ENCODE results near the gene PLCH1. TPM values are rescaled to one million over a fixed set of nuclear protein-coding genes. Genes with fewer than 3 reads are reported as not detected.

PLCH1 gene
- total and polyA plus RNA-seq, 2 of the 8 experiments (the other 6 are each of a cell fraction or from before 2014, with no cell fraction given) = 5.8 to 17.2 TPM

GRCh38 chr3:155330370-155330769 lies 414.5 kb downstream of the PLCH1 start:
- Histone ChIP-seq H2BK20ac (ENCODE audit: low read length) (no peak overlapping the region), H4K91ac (replicated peaks; ENCODE audit: insufficient read length, low read length) (no peak overlapping the region), H3K9ac (replicated peaks in 1 of 4; ENCODE audit: extremely low read depth in 1 of 4, low read depth in 3 of 4, low read length in 3 of 4) (no peak overlapping the region), H3K27ac (ENCODE audit: low read depth, low read length) (no peak overlapping the region), H3K36me3 (ENCODE audit: control insufficient read depth in 2 of 4, insufficient read depth in 4 of 4, low read length in 3 of 4) (no peaks in the 10 kb centered on the region), H2BK15ac (ENCODE audit: low read length) (no peak overlapping the region), H2BK5ac (ENCODE audit: low read depth, low read length) (no peak overlapping the region), H4K8ac (ENCODE audit: extremely low read depth, insufficient read depth, low read length) (no peak overlapping the region), H3K9me3 (ENCODE audit: insufficient read depth in 2 of 2, low read depth in 1 of 2, low read length in 1 of 2) (no peaks in the 10 kb centered on the region), H3K56ac (replicated peaks; ENCODE audit: insufficient read length, low read depth, low read length) (no peak overlapping the region), H3K4ac (replicated peaks; ENCODE audit: insufficient read length, low read depth, low read length) (no peak overlapping the region), H3K18ac (ENCODE audit: extremely low read depth, low read length) (no peak overlapping the region), H3K4me2 (ENCODE audit: insufficient read depth in 1 of 2, low read depth in 2 of 2, low read length in 2 of 2) (no peak overlapping the region), H3K23ac (ENCODE audit: insufficient read length) (no peak overlapping the region), H3K23me2 (ENCODE audit: low read depth, low read length) (no peaks in the 10 kb centered on the region; the same call in 1 of the 2 replicates), H3K79me2 (ENCODE audit: control insufficient read depth in 1 of 2, insufficient read depth in 2 of 2, low read length in 2 of 2) (no peaks in the 10 kb centered on the region), H4K20me1 (replicated peaks in 1 of 2; ENCODE audit: control insufficient read depth in 1 of 2, insufficient read depth in 2 of 2, low read length in 2 of 2) (no peaks in the 10 kb centered on the region), H3K14ac (ENCODE audit: insufficient read length) (no peak overlapping the region), H2BK12ac (ENCODE audit: low read depth, low read length) (no peak overlapping the region), H3K4me3 (ENCODE audit: extremely low read depth in 1 of 4, insufficient read depth in 2 of 4, low read depth in 3 of 4, low read length in 4 of 4) (no peak overlapping the region), H3K4me1 (replicated peaks in 1 of 4; ENCODE audit: control insufficient read depth in 3 of 4, insufficient read depth in 4 of 4, low read length in 3 of 4) (no peaks in the 10 kb centered on the region), H2AK5ac (ENCODE audit: low read depth, low read length) (no peak overlapping the region), H2BK120ac (replicated peaks; ENCODE audit: low read depth, low read length) (no peak overlapping the region), H3K79me1 (ENCODE audit: low read depth, low read length) (no peaks in the 10 kb centered on the region), H3K27me3 (replicated peaks in 1 of 4; ENCODE audit: control insufficient read depth in 3 of 4, extremely low read depth in 1 of 4, insufficient read depth in 3 of 4, low read length in 3 of 4) (no peaks in the 10 kb centered on the region), H2AFZ (ENCODE audit: low read length) (no peak overlapping the region), H4K5ac (ENCODE audit: insufficient read length, low read depth, low read length) (no peak overlapping the region)
- TF ChIP-seq KDM4A (IDR thresholded peaks at IDR 0.05; ENCODE audit: low read depth, low read length, severe bottlenecking) = no peak
- no peak for TF ChIP-seq SIX5 (IDR thresholded peaks at IDR 0.05; ENCODE audit: low read depth, low read length)
- TF ChIP-seq CBX5 (IDR thresholded peaks at IDR 0.05; ENCODE audit: low read depth, low read length) = no peak
- TF ChIP-seq SIRT6 (IDR thresholded peaks at IDR 0.05; ENCODE audit: low read length) = no peak
- TF ChIP-seq CTBP2 (IDR thresholded peaks at IDR 0.05; ENCODE audit: borderline replicate concordance, insufficient read depth, insufficient read length, low read length) = no peak
- no peak for TF ChIP-seq PHF8 (conservative IDR thresholded peaks at IDR 0.05; ENCODE audit: low read depth, low read length)
- TF ChIP-seq RFX5 (IDR thresholded peaks at IDR 0.05; ENCODE audit: borderline replicate concordance, low read depth, low read length) = no peak
- no peak for TF ChIP-seq SIN3A (conservative IDR thresholded peaks at IDR 0.05 in 1 of 2, IDR thresholded peaks at IDR 0.05 in 1 of 2; ENCODE audit: low read depth in 1 of 2, low read length in 2 of 2)
- TF ChIP-seq SP4 (IDR thresholded peaks at IDR 0.05; ENCODE audit: low read length) = no peak
- no peak for TF ChIP-seq TBP (IDR thresholded peaks at IDR 0.05; ENCODE audit: low read depth, low read length)
- TF ChIP-seq CEBPB (IDR thresholded peaks at IDR 0.05; ENCODE audit: low read depth, low read length) = no peak
- FAIRE-seq (no peak), DNase-seq (ENCODE audit: low read depth in 1 of 2, low spot score in 2 of 2) (no peak)
- ChIA-PET CTCF (ENCODE audit: partially characterized antibody) (interaction anchor here (0.6 to 1.3 kb wide), 2 partner anchors 370 to 371 kb away, joined by 3 to 4 read pairs; no protein-coding TSS in a partner anchor), POLR2A (ENCODE audit: partially characterized antibody) (no interaction called here)

Data from H1 (cell line).